Endodermal cell (in vitro differentiated cells): Measurements from ENCODE around the gene SLC5A6. TPM values are rescaled to one million over a fixed set of nuclear protein-coding genes. Genes with fewer than 3 reads are reported as not detected.

Experiments used
- DNase-seq: peaks from one replicate; pipeline ENCODE4 v3.0.0-alpha.2; 2017
- H3K27ac ChIP-seq: 2 replicates; pipeline ENCODE4 v1.5.1; 2013; ENCODE audit warnings: mild to moderate bottlenecking, low read depth, low read length, moderate library complexity
- H3K27me3 ChIP-seq: 2 replicates; pipeline ENCODE4 v1.6.1; 2013; ENCODE audit warnings: mild to moderate bottlenecking, low read length, moderate library complexity; ENCODE audit not compliant: insufficient read depth, control insufficient read depth, poor library complexity, severe bottlenecking
- H3K36me3 ChIP-seq: 2 replicates; pipeline ENCODE4 v1.7.0; 2013; ENCODE audit warnings: mild to moderate bottlenecking, low read length, moderate library complexity; ENCODE audit not compliant: control insufficient read depth, insufficient read depth
- H3K4me1 ChIP-seq: one replicate; pipeline ENCODE4 v1.7.0; 2013; ENCODE audit warnings: low read length; ENCODE audit not compliant: control insufficient read depth, insufficient read depth
- H3K4me3 ChIP-seq: 2 replicates; pipeline ENCODE4 v1.5.1; 2013; ENCODE audit warnings: mild to moderate bottlenecking, low read length, moderate library complexity
- H3K9ac ChIP-seq: 2 replicates; pipeline ENCODE4 v1.6.1; 2013; ENCODE audit warnings: mild to moderate bottlenecking, low read length, moderate library complexity; ENCODE audit not compliant: poor library complexity, severe bottlenecking; ENCODE audit errors: extremely low read depth
- H3K9me3 ChIP-seq: 2 replicates; pipeline ENCODE4 v1.6.1; 2013; ENCODE audit warnings: mild to moderate bottlenecking, low read length, moderate library complexity; ENCODE audit not compliant: control insufficient read depth
- H3K27ac Mint-ChIP-seq: 2 replicates; pipeline ENCODE4 v1.8.0; 2020; ENCODE audit warnings: mixed read lengths
- H3K27me3 Mint-ChIP-seq: 2 replicates; pipeline ENCODE4 v1.8.0; 2021; ENCODE audit warnings: mild to moderate bottlenecking, mixed read lengths; ENCODE audit not compliant: insufficient read depth
- H3K36me3 Mint-ChIP-seq: 2 replicates; pipeline ENCODE4 v1.8.0; 2020; ENCODE audit warnings: low read depth, mixed read lengths
- H3K4me1 Mint-ChIP-seq: 2 replicates; pipeline ENCODE4 v1.8.0; 2020; ENCODE audit warnings: mixed read lengths
- H3K4me3 Mint-ChIP-seq: 2 replicates; pipeline ENCODE4 v1.8.0; 2020; ENCODE audit warnings: mild to moderate bottlenecking, moderate library complexity, mixed read lengths
- H3K9me3 Mint-ChIP-seq: 2 replicates; pipeline ENCODE4 v1.8.0; 2020; ENCODE audit warnings: mild to moderate bottlenecking, mixed read lengths
- CTCF ChIP-seq: fragments of 200-600 bp; sonication (generic); conservative IDR thresholded peaks from 2 replicates; pipeline ENCODE4 v1.5.0; 2021; ENCODE audit warnings: antibody characterized with exemption, mild to moderate bottlenecking
- WGBS, 2 experiments: methylation state at CpG; one replicate each; pipeline versions ENCODE4 v1.1.5 to v1.1.7; 2013; ENCODE audit warnings: missing lambda C conversion rate in 2 of 2, mixed read lengths in 1 of 2; ENCODE audit not compliant: insufficient coverage in 1 of 2, insufficient read length in 1 of 2; 5-methylcytosine and 5-hydroxymethylcytosine counted together
- total RNA-seq, 2 donors: library from RNA; stranded (reverse); fragmentation: NEBNext Ultra II Directional in 1 of 2; extraction: Animal tissue kit (Norgen Biotek cat#: 25700) in 1 of 2; gene quantifications; 2 replicates in 1 of 2; 3 replicates in 1 of 2; pipeline ENCODE4 v1.2.1, GENCODE V29; 2021

The SLC5A6 gene
- total RNA-seq, 2 donors from 2014 or later = 115 to 125 TPM

- TF ChIP-seq CTCF = no peak
- Mint-ChIP-seq H3K36me3 (peaks cover 94% of the 10 kb centered on the region), H3K27me3 (no peaks in the 10 kb centered on the region), H3K9me3 (no peaks in the 10 kb centered on the region), H3K4me1 (no peaks in the 10 kb centered on the region), H3K4me3 (no peak overlapping the region), H3K27ac (no peak overlapping the region)
- H3K36me3 ChIP-seq = peaks cover 94% of the 10 kb centered on the region
- no peaks in the 10 kb centered on the region for H3K27me3 ChIP-seq
- H3K9me3 ChIP-seq = no peaks in the 10 kb centered on the region
- no peak overlapping the region for H3K27ac ChIP-seq
- no peak overlapping the region for H3K9ac ChIP-seq
- WGBS, 2 experiments = 97 to 99% methylated on average over 12 to 15 of the region's 15 CpGs
- no peak for DNase-seq
- H3K4me3 ChIP-seq = no peak overlapping the region
- no peaks in the 10 kb centered on the region for H3K4me1 ChIP-seq
Measured at GRCh38 chr2:27237341-27237945, 25.4 kb upstream of the SLC5A6 start.

GRCh38 chr2:27236626-27237025 is 24.6 kb upstream of the SLC5A6 start:
- Mint-ChIP-seq H3K9me3 (no peaks in the 10 kb centered on the region), H3K36me3 (peaks cover 94% of the 10 kb centered on the region), H3K4me3 (no peak overlapping the region), H3K27me3 (no peaks in the 10 kb centered on the region), H3K4me1 (no peaks in the 10 kb centered on the region), H3K27ac (no peak overlapping the region)
- H3K4me1 ChIP-seq = no peaks in the 10 kb centered on the region
- H3K9ac ChIP-seq = no peak overlapping the region
- H3K36me3 ChIP-seq = peaks cover 95% of the 10 kb centered on the region
- WGBS, 2 experiments = 92 to 94% methylated on average over 3 of the region's 3 CpGs
- H3K27me3 ChIP-seq = no peaks in the 10 kb centered on the region
- no peak overlapping the region for H3K4me3 ChIP-seq
- no peak overlapping the region for H3K27ac ChIP-seq
- TF ChIP-seq CTCF = no peak
- no peak for DNase-seq
- no peaks in the 10 kb centered on the region for H3K9me3 ChIP-seq

GRCh38 chr2:27236136-27236535 is 24.1 kb upstream of the SLC5A6 start:
- WGBS, 2 experiments = 95 to 97% methylated on average over 11 to 12 of the region's 12 CpGs
- no peak for DNase-seq
- H3K36me3 Mint-ChIP-seq = peaks cover 94% of the 10 kb centered on the region
- TF ChIP-seq CTCF = no peak
- no peaks in the 10 kb centered on the region for H3K27me3 ChIP-seq
- H3K27ac Mint-ChIP-seq = no peak overlapping the region
- no peaks in the 10 kb centered on the region for H3K9me3 Mint-ChIP-seq
- H3K27me3 Mint-ChIP-seq = no peaks in the 10 kb centered on the region
- no peak overlapping the region for H3K27ac ChIP-seq
- H3K36me3 ChIP-seq = peaks cover 94% of the 10 kb centered on the region
- H3K4me3 Mint-ChIP-seq = no peak overlapping the region
- H3K4me1 ChIP-seq = no peaks in the 10 kb centered on the region
- no peaks in the 10 kb centered on the region for H3K4me1 Mint-ChIP-seq
- no peak overlapping the region for H3K9ac ChIP-seq
- no peaks in the 10 kb centered on the region for H3K9me3 ChIP-seq
- no peak overlapping the region for H3K4me3 ChIP-seq
